GM21786 (cell line): ENCODE measurements around the gene GOLGA8S.
"Not testable (repeated sequence)": the region's sequence is repeated elsewhere in the genome, so short reads cannot be mapped to it uniquely, and the experiment has no call there.

Experiments
- ATAC-seq: cut with Tn5 transposase; IDR thresholded peaks from one replicate; pipeline ENCODE4 v1.9.1; 2021; ENCODE audit not compliant: unreplicated experiment

The GOLGA8S gene

GRCh38 chr15:23395832-23396231 is 41.3 kb downstream of the GOLGA8S start:
- ATAC-seq = no peak

GRCh38 chr15:23397779-23398178 is 43.2 kb downstream of the GOLGA8S start:
- no peak for ATAC-seq

- ATAC-seq = not testable (repeated sequence)
Measured at GRCh38 chr15:23398357-23398756, 43.8 kb downstream of the GOLGA8S start.

DNA sequence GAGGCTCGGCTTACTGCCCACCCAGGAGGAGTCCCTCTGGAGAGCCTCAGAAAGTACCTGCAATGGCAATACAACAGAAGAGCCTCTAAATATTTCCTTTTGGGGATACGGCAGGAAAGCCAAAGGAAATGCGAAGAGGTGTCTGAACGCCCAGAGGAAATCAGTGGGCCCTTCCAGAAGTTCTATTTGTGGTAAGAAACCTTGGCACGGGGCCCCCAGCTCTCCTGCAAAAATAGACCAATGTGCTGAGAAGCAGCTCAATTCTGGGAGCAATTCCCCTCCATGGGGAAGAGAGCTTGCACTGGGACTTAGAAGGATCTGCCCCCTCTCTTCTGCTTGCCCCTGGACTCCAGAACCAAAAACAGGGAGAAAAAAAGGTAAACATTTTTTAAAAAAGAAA is 44.7 kb downstream of the GOLGA8S start:
- ATAC-seq = not testable (repeated sequence)

- ATAC-seq = no peak
Measured at GRCh38 chr15:23401627-23402026, 47.1 kb downstream of the GOLGA8S start.

- no peak for ATAC-seq
Measured at GRCh38 chr15:23402140-23402539, 47.6 kb downstream of the GOLGA8S start.

- ATAC-seq = no peak
Measured at GRCh38 chr15:23402544-23402943, 48.0 kb downstream of the GOLGA8S start.

- no peak for ATAC-seq
Measured at GRCh38 chr15:23403550-23403949, 49.0 kb downstream of the GOLGA8S start.

DNA sequence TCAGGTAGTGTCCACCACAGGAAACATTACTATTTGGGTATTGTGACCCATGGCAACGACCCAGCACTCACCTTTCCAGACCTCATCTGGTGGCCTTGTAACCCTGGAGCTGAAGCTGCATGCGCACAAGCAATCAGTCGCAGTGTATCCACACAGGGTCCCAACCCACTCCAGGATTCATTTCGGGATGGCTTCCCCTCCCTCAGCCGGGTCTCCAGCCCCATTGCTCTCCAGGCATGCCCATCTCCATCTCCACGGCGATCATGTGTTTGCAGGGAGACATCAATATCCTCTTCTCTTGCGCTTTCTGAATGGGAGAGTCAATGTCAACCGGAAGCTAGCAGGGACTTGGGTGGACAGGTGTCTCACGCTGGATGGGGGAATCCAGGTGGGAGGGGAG is 57.3 kb downstream of the GOLGA8S start:
- ATAC-seq = no peak

- ATAC-seq = not testable (repeated sequence)
Measured at GRCh38 chr15:23412881-23413600, 58.5 kb downstream of the GOLGA8S start.
